ENCODE results near the gene CLDN24. TPM values are rescaled to one million over a fixed set of nuclear protein-coding genes. Genes with fewer than 3 reads are reported as not detected.

The CLDN24 gene
- total and polyA plus RNA-seq, 7 donors, result not detected

DNA sequence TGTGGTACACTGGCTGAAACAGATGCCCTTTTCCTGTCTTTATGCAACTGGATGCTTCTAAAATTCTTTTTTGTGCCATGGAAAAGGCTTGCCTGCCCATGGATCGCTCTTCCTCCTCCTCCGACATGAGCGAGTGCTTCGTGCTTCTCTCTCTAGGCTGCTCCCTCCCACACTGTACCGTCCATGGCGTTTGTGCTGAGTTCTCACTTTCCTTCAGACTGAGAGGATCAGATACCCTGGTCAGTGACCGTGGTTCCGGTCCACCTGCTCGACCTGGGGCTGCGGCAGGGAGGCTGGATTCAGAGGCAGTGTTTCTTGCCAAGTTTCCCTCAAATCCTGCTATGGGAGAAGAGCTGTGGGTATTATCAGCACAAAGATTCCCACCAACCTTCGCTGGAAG lies 10.2 kb upstream of the CLDN24 start:
- WGBS, 2 donors, result 87 to 88% methylated on average over 11 of the region's 11 CpGs
- Histone ChIP-seq H3K36me3 (no peaks in the 10 kb centered on the region), H3K4me1 (no peaks in the 10 kb centered on the region), H3K9me3 (no peaks in the 10 kb centered on the region), H3K27ac (no peak overlapping the region), H3K27me3 (peaks cover 0 to 8% (median 0%) of the 10 kb centered on the region in 3 donors), H3K4me3 (no peak overlapping the region)
- TF ChIP-seq POLR2A (IDR thresholded peaks at IDR 0.05) (no peak), EP300 (IDR thresholded peaks at IDR 0.05) (no peak), POLR2AphosphoS5 (IDR thresholded peaks at IDR 0.05) (no peak)
- TF ChIP-seq, protein P1, sequence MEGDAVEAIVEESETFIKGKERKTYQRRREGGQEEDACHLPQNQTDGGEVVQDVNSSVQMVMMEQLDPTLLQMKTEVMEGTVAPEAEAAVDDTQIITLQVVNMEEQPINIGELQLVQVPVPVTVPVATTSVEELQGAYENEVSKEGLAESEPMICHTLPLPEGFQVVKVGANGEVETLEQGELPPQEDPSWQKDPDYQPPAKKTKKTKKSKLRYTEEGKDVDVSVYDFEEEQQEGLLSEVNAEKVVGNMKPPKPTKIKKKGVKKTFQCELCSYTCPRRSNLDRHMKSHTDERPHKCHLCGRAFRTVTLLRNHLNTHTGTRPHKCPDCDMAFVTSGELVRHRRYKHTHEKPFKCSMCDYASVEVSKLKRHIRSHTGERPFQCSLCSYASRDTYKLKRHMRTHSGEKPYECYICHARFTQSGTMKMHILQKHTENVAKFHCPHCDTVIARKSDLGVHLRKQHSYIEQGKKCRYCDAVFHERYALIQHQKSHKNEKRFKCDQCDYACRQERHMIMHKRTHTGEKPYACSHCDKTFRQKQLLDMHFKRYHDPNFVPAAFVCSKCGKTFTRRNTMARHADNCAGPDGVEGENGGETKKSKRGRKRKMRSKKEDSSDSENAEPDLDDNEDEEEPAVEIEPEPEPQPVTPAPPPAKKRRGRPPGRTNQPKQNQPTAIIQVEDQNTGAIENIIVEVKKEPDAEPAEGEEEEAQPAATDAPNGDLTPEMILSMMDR (IDR thresholded peaks at IDR 0.05), result no peak
- intact Hi-C loops (cut with DNase I), result no loop called here
- DNase-seq, result no peak

DNA sequence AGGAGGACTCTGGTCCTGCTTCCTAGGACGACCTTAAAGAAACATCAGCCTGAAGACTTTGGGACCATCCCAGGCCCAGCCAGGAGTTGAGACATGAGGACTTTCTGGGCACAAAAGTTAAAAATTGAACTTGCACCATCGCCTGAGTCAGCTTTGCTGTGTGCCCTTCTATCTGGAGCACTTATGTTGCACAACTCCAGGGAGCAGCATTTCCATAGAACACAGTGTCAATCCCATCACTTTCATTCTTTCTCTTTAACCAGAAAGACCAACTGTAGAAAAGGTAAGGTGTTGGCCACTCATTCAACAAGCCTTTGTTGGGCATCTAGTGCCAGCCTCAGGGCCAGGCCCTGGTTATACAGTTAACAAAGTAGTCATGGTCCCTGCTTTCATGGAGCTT lies 8.6 kb upstream of the CLDN24 start:
- Histone ChIP-seq H3K36me3 (no peaks in the 10 kb centered on the region), H3K4me1 (no peaks in the 10 kb centered on the region), H3K27me3 (peaks cover 0 to 3% (median 0%) of the 10 kb centered on the region in 3 donors), H3K27ac (no peak overlapping the region), H3K4me3 (no peak overlapping the region), H3K9me3 (no peaks in the 10 kb centered on the region)
- 92% methylated on average over 2 of the region's 2 CpGs for WGBS, 2 donors
- intact Hi-C loops (cut with DNase I), result no loop called here
- TF ChIP-seq, protein P1 (IDR thresholded peaks at IDR 0.05), result no peak
- TF ChIP-seq EP300 (IDR thresholded peaks at IDR 0.05) (no peak), POLR2A (IDR thresholded peaks at IDR 0.05) (no peak), POLR2AphosphoS5 (IDR thresholded peaks at IDR 0.05) (no peak)
- DNase-seq, result no peak

DNA sequence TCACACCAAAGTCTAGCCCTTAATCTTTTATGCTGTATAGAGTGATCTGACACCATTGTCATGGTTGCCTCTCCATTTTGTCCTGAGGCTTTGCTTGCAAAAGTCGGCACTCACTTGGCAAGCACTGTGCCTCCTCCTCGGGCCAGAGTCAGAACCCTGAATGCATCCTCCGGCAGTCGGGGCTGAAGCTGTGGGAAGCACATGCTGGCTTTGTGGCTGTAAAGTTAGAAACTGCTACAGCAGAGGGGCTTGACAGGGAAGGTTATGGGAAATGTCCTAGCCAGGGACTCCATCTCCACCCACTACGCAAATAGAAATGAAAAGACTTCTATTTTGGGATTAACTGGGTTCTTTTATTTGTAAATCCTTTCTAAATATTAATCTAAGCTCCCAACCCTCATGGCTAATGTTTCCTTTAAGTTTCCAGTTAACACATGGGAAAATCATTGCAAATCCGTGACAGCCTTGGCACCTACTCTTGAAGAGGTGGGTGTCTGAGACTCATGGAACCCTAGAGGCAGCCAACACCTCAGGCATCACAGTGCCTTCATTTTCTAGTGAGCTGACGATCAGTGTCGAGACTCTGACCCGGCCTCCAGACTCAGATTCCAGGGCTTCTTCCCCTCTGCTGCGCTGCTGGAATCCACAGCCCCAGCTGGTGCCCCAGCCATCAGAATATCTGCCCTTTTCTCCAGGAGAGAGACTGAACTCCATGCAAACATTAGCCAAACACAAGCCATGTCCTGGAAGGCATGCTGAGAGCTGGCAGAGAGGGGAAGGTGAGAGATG lies 7.9 kb upstream of the CLDN24 start:
- H3K9me3 ChIP-seq, result no peaks in the 10 kb centered on the region
- H3K4me3 ChIP-seq, result no peak overlapping the region
- WGBS, 2 donors, result 77 to 79% methylated on average over 10 of the region's 10 CpGs
- no peaks in the 10 kb centered on the region for H3K27me3 ChIP-seq
- no peaks in the 10 kb centered on the region for H3K4me1 ChIP-seq
- DNase-seq, result no peak
- TF ChIP-seq, protein P1 (IDR thresholded peaks at IDR 0.05), result no peak
- TF ChIP-seq POLR2AphosphoS5 (IDR thresholded peaks at IDR 0.05), result no peak
- H3K36me3 ChIP-seq, result no peaks in the 10 kb centered on the region
- H3K27ac ChIP-seq, result no peak overlapping the region
- intact Hi-C loops (cut with DNase I), result no loop called here

DNA sequence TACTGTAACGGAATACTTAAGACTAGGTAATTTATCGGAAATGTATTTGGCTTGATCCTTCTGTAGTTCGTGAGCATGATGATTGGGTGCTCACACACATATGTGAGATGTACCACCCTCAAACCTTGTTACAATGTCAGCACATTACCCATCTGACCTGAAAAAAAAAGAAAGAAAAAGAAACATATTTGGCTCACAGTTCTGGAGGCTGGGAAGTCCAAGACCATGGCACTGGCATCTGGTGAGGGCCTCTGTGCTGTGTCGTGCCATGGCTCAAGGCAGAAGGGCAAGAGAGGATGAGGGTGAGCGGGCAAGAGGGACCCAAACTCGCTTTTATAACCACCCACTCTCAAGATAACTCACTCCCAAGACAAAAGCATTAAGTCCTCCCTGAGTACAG lies 7.0 kb upstream of the CLDN24 start:
- no peaks in the 10 kb centered on the region for H3K9me3 ChIP-seq
- H3K4me3 ChIP-seq, result no peak overlapping the region
- intact Hi-C loops (cut with DNase I), result no loop called here
- TF ChIP-seq, protein P1 (IDR thresholded peaks at IDR 0.05), result no peak
- no peak for TF ChIP-seq POLR2AphosphoS5 (IDR thresholded peaks at IDR 0.05)
- no peak for TF ChIP-seq EP300 (IDR thresholded peaks at IDR 0.05)
- TF ChIP-seq POLR2A (IDR thresholded peaks at IDR 0.05), result no peak
- WGBS, 2 donors, result 87 to 94% methylated on average over 6 of the region's 6 CpGs
- no peak for DNase-seq
- no peaks in the 10 kb centered on the region for H3K27me3 ChIP-seq
- H3K27ac ChIP-seq, result no peak overlapping the region
- no peaks in the 10 kb centered on the region for H3K36me3 ChIP-seq
- no peaks in the 10 kb centered on the region for H3K4me1 ChIP-seq

DNA sequence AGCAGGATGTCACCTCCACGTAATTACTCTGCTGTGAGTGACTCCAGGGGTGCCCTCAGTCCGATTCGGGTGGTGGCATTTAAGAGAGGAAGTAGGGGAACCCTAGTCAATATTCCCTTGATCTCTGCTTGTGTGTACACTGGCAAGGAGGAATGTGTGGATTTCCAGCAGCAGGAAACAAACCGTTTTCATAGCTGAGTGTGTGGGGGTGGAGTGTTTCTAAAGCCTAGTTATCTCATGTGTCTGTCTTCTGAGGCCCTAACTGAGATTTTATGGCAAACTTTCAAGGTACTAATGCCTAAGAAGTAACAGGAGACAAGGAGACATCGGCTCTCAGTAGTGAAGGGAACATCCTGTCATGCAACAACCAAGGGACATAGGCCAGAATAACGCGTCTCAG lies 6.6 kb upstream of the CLDN24 start:
- Histone ChIP-seq H3K4me1 (no peaks in the 10 kb centered on the region), H3K36me3 (no peaks in the 10 kb centered on the region), H3K27ac (no peak overlapping the region), H3K9me3 (no peaks in the 10 kb centered on the region), H3K4me3 (no peak overlapping the region), H3K27me3 (no peaks in the 10 kb centered on the region)
- intact Hi-C loops (cut with DNase I), result no loop called here
- DNase-seq, result no peak
- WGBS, 2 donors, result 59 to 63% methylated on average over 7 of the region's 7 CpGs
- TF ChIP-seq POLR2AphosphoS5 (IDR thresholded peaks at IDR 0.05) (no peak), POLR2A (IDR thresholded peaks at IDR 0.05) (no peak), EP300 (IDR thresholded peaks at IDR 0.05) (no peak)
- TF ChIP-seq, protein P1 (IDR thresholded peaks at IDR 0.05), result no peak
